GM12874 (cell line): ENCODE measurements around the gene GFI1.

Source experiments
- CTCF ChIP-seq: IDR thresholded peaks from 2 replicates; pipeline ENCODE4 v1.5.1; 2011; ENCODE audit warnings: low read depth, mild to moderate bottlenecking, control low read depth, low read length, moderate library complexity; ENCODE audit not compliant: insufficient read depth

GFI1 gene

GRCh38 chr1:92479587-92479986 lies 7.1 kb downstream of the GFI1 start:
- TF ChIP-seq CTCF: no peak

DNA sequence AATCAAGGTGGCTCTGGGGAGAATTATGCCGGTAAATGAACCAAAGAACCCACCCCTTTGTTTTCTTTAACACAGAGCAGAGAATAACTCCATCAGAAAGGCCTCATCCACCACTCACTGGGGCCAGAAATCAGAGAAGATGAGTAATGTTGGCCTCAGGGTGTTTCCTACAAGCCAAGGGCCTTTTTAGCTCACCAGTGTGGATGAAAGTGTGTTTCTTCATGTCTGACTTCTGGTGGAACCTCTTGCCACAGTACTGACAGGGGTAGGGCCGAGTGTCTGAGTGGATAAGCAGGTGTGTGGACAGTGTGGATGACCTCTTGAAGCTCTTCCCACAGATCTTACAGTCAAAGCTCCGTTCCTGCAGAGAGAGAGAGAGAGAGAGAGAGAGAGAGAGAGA lies 8.3 kb downstream of the GFI1 start:
- TF ChIP-seq CTCF: no peak

- TF ChIP-seq CTCF: no peak
These were observed 10.6 kb downstream of the GFI1 start for GRCh38 chr1:92476071-92476631.

DNA sequence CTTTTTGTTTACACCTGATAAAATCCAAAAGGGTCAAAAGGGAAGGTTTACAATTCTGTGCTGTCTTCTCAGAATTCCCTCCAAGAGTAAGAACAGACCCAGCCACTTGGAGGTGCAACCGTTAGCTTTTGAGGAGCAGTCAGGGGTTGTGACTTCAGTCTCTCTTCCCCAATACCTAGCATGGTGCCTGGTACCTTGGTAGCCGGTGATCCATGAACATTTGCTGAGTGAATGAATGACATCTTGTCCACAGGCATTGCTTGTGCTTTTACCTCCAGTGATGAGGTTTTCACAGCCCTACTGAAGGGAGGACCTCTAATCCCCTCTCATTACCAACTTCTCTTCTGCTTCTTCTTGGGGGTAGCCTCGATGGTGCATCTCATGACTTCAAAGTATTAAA lies 11.7 kb downstream of the GFI1 start:
- TF ChIP-seq CTCF: no peak

- no peak for TF ChIP-seq CTCF
These were observed 12.8 kb downstream of the GFI1 start for GRCh38 chr1:92473781-92474495.

DNA sequence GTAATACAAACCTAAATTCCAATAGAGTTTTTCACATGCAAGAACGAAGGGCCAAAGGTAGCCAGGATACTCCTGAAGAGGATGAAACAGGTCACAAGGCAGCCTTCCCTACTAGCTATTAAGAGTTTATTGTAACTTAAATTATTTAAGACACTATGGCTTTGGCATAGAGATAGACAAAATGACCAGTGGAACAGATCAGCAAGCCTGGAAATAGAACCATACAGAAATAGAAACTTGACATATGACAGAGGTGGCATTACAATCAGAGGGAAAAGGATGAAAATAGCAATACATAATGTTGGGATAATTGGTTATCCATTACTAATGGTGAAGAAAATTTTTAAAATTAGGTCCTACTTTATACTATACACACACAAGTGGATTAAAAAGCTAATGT lies 16.5 kb downstream of the GFI1 start:
- no peak for TF ChIP-seq CTCF

GRCh38 chr1:92466683-92467352 lies 19.9 kb downstream of the GFI1 start:
- TF ChIP-seq CTCF: no peak
